Raji (cell line): ENCODE data around the gene ARHGEF1.

Source experiments
- POLR2A ChIP-seq: IDR thresholded peaks from 2 replicates; pipeline ENCODE4 v1.6.1; 2011; ENCODE audit warnings: low read depth, low read length, control low read depth; ENCODE audit not compliant: insufficient read depth

Gene ARHGEF1

GRCh38 chr19:41859213-41859617 lies 23.8 kb upstream of the ARHGEF1 start:
- TF ChIP-seq POLR2A, result peak; percentile 54; the same call in 1 of the 2 replicates

- TF ChIP-seq POLR2A, result peak; percentile 77
These were observed 23.2 kb upstream of the ARHGEF1 start, which contains the start of gene RPS19 for GRCh38 chr19:41859618-41860418. Gene RPS19 (plus strand): TSS chr19:41860255. CDS start chr19:41860775, 520 bp downstream.

- TF ChIP-seq POLR2A, result no peak
These were observed 22.4 kb upstream of the ARHGEF1 start for GRCh38 chr19:41860419-41861115.

DNA sequence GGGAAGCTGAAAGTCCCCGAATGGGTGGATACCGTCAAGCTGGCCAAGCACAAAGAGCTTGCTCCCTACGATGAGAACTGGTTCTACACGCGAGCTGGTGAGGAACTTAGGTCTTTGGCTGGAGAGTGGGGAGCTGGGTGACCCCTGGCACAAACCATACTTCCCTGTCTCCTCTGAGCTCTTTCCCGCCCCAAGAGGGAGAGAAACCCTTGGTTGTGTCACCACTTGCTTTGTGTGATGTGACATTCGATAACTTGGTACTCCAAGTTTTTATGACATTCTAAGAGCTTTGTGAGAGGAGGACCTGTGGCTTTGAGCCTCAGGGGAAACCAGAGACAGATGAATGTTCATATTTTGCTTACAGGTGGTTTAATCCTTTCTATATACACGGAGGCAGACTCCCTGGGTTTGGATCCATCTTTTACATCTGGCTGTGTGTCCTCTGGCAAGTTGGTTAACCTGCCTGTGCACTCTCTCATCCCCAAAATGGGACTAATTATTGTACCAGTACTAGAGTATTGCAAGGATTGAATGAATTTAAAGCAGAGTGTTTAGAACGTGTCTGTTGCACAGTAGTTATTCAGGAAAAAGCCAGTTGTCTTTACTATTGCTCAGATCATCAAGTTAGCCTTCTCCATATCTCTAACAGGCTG lies 21.7 kb upstream of the ARHGEF1 start:
- TF ChIP-seq POLR2A, result no peak

DNA sequence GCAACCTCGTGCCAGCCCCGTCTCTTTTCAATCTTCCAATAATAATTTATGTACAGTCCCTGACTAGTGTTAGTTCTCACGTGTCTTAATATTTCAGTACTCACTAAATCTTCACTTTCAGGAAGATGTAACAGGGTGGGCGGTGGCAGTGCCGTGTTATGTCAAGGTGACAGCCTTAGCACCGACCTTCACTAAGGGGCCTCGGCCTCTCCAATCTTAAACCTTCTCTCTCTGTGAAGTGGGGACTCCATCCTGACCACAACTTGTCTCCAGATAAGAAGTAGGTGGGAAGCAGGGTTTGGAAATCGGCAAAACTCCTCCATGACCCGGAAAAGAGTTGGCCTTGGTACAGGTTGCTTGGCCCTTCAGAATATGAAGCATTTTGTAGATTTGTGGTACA lies 21.1 kb upstream of the ARHGEF1 start:
- TF ChIP-seq POLR2A, result no peak

DNA sequence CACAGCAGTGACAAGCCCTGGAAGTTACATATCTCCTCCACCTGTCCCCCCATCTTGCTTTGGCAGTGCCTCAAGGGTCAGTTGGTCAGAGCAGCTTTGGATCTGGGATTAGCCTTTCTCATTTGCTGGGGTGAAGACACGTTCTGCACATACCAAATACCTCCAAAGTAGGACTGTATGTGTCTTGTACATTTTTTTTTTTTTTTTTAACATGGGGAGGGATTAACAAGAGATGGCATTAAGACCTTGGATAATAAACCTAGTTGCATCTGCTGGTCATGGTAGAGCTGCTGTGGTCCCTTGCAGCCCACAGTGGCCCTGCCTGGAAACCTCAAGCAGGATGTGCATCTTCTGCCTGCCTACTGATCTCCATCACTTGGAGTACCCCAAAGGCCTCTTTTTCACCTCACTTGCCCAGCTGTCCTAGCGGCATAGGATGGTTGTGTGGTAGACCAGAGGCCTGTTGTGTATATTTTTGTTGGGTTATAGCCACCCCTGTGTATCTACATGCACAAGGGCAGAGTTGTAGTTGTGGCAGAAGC lies 20.5 kb upstream of the ARHGEF1 start:
- no peak for TF ChIP-seq POLR2A

GRCh38 chr19:41863209-41863931 lies 19.6 kb upstream of the ARHGEF1 start:
- TF ChIP-seq POLR2A, result no peak

DNA sequence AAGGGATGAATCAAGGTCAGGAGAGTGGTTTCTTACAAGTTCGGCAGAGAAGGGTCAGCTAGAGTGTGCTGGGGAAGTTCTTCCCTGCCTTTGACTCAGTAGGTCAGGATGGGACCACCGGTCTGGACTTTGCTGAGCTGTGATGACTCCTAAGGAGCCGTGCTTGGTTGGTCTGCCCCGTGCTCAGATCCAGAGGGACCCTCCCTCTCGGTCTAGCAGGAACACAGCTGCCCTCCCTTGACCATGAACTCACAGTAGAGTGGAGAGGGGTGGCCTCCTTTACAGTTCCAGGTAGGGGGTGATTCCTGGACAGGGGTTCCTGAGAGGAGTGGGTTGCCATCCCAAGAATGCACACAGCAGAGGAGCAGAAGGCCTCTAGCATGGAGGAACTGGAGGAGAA lies 18.6 kb upstream of the ARHGEF1 start:
- no peak for TF ChIP-seq POLR2A

DNA sequence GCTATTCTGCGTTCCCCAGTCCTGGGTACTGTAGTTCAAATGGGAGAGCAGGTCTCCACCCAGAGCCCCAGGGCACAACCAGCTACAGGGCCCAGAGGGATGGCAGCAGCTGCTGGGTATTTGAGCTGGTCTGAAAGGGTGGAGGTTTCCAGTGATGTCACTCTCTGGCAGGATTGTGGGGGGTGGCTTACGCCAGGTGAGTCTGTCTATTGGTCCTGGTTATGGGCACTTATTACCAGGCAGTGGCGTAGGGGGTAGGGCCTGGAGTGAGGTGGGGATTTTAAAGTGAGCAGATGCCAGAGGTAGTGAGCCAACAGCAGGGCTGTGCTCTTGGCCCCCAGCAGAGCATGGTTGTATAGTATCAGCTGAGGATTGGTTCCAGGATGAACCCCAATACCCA lies 16.7 kb upstream of the ARHGEF1 start:
- no peak for TF ChIP-seq POLR2A

DNA sequence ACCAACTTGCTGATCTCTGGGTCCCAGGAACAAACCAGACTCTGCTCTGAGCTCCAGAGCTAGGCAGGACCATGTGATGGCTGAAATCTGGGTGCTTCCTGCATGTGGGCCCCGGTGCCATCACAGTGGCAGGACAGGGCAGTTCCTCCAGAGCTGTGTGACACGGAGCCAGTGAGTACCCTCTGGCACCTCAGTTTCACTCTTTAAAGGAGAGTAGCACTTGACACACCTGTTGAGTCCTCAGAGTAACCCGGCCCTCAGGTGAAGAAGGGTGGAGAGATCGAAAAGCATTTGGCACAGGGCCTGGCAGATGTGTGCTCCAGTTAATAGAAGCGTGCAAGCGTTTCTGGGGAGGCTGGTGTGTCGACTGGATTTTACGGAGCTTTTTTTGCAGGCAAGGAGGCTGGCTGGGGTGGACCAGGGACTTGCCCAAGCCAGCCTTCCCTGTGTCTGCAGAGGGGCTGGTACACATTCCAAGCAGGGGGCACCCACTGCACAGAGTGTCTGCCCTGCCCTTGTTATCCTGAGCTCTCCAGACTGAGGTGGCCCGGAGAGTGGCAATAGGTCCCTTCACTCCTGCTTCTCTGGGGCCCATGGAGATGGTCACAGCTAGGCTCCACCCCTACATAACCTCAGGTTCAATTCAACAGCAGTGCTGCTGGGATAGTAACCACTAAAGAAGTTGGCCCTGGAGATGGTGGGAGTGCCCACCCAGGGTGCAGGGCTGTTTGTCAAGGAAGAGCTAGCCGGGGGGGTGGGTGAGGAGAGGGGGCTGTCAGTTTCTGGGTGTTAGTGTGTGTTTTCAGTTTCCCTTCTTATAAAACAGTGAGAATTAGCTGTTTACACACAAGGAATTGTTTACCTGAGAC lies 14.6 kb upstream of the ARHGEF1 start:
- TF ChIP-seq POLR2A, result no peak

DNA sequence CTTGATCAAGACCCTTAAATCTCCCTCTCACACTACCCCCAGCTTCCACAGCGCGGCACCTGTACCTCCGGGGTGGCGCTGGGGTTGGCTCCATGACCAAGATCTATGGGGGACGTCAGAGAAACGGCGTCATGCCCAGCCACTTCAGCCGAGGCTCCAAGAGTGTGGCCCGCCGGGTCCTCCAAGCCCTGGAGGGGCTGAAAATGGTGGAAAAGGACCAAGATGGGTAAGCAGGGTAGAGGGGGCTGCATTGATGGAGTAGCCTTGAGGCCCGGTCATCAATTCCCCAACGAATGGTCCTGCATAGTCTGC lies 14.0 kb upstream of the ARHGEF1 start:
- TF ChIP-seq POLR2A, result no peak

DNA sequence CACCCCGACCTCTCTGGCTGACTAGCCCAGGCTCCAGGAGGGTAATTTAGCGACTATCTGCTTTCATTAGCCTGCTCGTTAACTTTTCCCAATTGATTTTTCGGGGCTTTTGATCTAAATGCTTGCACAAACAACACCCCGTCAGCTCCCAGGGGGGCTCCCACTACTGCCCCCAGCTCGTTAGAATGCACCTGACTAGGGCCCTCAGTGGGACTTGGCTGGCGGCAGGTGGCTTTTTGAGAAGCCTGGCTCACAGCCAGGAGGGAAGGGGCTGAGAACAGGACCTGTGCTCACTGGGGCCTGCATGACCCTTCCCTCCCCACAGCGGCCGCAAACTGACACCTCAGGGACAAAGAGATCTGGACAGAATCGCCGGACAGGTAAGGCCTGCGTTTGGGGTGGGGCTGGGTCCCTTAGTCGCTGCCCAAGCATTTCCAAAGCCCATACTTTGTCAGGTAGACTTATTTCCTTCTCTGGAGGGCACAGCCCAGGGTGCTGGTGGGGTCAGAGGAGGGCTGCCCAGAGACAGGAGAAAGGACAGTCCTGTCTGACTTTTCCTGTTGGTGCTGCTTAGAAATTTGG lies 13.5 kb upstream of the ARHGEF1 start:
- no peak for TF ChIP-seq POLR2A

DNA sequence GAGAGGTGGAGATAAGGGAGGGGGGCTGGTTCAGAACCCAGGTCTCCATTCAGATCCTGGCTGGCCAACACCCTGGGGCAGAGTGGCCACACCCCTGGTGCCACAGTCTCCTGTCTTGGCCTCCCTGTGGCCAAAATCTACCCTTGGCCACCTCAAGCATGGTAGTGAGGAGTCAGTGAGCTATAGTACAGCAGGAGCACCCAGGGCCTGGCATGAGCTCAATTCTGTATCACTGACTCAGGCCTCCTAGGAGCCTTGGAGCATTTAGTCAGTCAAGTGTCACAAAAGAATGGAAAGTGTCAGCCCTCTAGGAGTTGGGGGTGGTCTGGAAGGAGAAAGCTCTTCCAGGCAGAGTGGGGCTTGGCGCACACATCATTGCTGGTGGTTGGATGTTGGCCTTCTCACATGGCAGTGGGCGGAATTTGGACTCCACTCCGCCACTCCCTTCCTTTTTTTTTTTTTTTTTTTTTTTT lies 12.5 kb upstream of the ARHGEF1 start:
- TF ChIP-seq POLR2A, result no peak
